CD4-positive, alpha-beta T cell treated with Interleukin-12 subunit alpha and Interleukin-12 subunit beta, for 1 hour (primary cell): ENCODE measurements around the gene CAMK2N1.

ENCODE experiments used
- DNase-seq: peaks from one replicate; pipeline ENCODE4 v3.0.0-alpha.2; 2020

The CAMK2N1 gene

DNA sequence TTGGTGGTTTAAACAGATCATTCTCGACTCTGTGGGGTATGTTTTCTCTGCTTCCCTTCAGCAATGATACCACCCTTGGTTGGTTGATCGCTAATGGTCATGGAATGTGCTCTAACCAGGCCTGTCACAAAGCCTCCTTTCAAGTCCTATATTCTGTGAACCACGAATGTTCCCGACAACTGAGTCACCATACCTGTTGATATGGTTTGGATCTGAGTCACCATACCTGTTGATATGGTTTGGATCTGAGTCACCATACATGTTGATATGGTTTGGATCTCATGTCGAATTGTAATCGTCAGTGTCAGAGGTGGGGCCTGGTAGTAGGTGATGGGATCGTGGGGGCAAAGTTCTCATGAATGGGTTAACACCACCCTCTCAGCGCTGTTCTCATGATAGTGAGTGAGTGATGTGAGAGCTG, 10.2 kb upstream of the CAMK2N1 start:
- no peak for DNase-seq

GRCh38 chr1:20495661-20496060, 9.7 kb upstream of the CAMK2N1 start:
- no peak for DNase-seq

GRCh38 chr1:20494609-20495311, 8.8 kb upstream of the CAMK2N1 start:
- no peak for DNase-seq

GRCh38 chr1:20493839-20494608, 8.0 kb upstream of the CAMK2N1 start:
- peak; percentile 81 for DNase-seq

GRCh38 chr1:20493309-20493708, 7.3 kb upstream of the CAMK2N1 start:
- no peak for DNase-seq

DNA sequence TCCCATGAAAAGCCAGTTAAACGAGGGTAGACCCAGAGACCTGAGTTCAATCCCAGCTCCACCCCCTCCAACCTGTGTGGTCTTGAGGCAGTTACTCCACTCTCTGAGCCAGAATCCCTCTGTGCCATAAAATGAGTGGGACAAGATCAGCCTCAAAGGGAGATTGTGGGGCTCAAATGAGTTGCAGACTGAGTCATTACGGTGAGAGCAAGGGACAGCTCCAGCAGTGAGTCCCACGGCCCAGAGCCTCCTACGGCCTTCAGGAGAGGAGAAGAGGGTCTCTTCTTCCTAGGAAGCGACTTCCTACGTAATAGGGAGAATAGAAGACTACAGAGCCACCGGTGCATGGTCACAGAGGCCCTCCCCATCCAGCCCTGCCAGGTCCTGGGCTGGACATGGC, 6.7 kb upstream of the CAMK2N1 start:
- DNase-seq: no peak

- DNase-seq: no peak
Measured at GRCh38 chr1:20491866-20492265, 5.9 kb upstream of the CAMK2N1 start.

GRCh38 chr1:20491178-20491577, 5.2 kb upstream of the CAMK2N1 start:
- no peak for DNase-seq

DNA sequence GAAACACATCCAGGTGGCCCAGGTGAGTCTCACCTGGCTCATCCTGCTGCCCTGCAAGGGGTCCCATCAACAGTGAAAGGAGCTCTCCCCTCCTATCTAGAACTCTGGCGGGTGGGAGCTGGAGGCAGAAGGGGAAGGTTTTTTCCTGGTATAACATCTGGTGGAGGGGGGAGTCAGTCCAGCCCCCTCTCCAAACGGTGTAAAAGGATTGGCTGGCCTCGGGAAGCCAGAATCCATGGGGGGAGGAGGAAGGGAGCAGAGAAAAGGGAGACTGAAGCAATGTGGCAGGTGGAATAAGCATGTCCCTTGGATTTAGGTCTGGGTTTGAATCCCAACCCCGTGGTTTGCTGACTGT, 1.2 kb upstream of the CAMK2N1 start:
- DNase-seq: no peak

DNA sequence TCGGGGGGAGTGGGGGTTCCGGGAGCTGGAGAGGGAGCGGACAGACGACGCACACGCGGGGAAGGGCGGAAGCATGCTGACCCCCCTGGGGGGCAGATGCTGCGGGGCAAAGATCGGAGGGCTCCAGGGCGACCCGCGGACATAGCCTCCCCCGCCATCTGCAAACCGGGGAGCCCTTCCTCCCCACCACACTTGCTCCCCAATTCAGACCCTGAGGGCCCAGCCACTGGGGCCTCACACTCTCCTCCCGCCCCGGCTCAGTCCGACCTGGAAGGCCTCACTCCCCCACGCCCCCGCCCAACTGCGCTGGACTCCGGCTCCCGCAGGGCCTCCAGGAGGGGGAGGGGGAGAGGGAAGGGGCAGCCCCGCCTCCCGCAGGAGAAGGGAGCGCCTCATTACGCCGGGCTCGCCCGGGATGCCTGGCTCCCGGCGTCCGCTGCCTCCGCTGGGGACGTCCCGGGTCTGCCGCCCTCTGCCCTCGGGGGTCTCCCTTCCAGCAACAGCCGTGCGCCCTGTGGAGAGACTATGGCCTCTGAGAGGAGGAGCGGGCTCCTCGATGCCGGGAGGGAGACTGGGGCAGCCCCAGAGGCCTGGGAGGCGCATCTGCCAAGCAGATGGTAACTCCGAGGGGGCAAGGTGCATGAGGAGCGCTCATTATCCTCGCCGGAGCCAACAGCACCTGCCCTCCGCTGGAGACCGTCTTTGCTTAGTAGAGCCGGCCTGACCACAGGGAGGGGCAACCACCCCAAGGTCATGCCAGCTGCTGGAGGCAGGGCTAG, 636 bp upstream of the CAMK2N1 start:
- DNase-seq: no peak

GRCh38 chr1:20484519-20485462, 1.2 kb downstream of the CAMK2N1 start:
- no peak for DNase-seq

DNA sequence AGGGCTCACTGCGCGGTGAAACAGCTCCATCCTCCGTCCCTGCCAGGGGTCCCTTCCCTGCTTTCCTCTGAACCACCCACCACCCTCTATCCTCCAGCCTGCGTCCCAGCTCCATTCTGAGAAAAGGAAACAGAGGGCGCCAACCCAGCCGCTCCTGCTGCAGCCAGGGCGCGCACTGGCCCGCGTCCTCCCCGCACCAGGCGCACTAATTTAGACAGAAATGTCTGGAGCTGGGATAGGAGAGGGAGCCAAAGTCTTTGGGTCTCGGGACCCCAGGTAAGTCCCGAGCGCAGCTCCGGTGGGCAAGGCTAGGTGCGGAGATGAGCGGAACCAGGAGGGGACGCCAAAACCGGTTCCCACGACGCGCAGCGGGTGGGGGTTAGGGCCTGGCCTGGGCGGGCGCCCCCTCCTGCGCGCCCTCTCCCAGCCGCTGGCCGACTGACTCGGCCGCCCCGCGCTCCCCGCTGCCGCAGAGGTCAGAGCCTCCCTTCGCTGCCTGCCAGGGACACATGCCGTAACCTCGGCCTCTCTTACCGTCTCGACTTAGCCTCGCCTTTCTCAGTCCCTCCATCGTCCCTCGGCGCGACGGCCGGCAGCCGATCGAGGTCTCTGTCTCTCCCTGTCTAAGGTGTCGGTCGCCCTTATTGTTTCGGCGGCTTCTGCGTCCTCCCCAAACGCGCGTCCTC, 2.0 kb downstream of the CAMK2N1 start:
- no peak for DNase-seq

DNA sequence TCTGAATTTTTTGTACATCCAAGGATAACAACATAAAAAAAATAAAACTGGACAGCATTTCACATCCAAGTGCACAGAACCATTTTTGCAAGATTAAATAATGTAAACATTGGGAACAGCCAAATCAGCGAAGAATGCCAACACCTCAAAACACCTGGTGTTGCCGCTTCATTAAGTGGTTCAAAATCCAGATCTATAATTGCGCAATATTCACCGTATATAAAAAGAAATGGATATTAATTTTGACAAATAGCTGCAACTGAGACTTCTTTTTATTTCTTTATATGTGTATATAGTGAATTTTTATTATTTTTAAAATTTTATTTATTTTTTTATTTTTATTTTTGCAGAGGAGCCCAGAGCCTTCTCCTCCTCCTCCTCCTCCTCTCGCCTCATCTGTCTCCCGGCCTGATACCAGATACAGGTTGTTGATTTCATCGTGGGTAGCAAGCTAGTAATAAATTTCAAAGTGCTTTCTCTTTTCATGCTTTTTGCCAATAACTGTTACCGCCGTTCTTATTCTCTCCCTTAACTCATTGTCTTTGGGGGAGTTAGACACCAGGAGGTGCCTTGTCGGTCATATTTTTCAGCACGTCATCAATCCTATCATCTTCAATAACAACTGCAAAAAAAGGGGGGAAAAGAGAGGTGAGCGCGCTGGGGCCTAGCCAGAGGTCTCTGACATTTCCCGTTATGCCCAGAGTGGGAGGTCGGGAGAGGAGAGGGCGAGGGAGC, 2.7 kb downstream of the CAMK2N1 start:
- DNase-seq: no peak

DNA sequence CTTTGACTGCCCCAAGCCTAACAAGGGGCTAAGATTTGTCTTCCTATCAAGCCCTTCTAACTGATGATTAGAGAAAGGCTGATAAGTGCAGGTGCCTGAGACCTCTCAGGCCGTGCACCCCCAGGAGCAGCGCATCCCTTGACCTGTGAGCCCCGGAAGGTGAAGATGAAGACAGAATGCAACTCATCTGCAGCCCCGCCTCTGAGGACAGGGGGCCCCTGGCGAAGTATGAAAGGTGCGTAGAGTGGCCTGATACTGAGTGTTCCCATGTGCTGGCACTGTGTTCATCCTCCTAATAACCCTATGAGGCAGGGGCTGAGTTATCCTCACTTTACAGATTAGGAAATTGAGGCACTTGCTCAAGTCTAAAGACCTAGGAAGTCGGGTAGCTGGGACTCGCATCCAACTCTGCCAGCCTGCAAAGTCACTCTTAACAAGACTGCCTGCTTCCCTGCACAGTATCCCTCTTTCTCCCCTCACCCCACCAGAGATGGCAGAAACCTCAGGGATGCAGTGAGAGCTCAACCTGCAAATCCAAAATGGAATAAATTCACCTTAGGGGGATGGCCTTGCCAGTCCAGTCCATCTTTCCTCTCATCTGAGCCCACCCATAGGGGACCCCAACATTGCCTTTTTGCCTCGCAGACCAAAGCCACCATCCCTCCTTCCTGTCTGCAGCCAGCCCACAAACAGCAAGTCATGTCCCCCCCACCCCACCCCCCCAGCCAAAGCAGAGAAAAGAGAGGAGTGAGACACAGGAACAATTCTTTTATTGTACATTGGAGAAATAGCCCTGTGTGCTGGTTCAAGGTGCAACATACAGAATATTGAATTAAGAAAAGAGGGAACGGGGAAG, 4.1 kb downstream of the CAMK2N1 start:
- no peak for DNase-seq

GRCh38 chr1:20480951-20481617, 4.9 kb downstream of the CAMK2N1 start:
- DNase-seq: no peak

- DNase-seq: no peak
Measured at GRCh38 chr1:20480243-20480944, 5.6 kb downstream of the CAMK2N1 start.

DNA sequence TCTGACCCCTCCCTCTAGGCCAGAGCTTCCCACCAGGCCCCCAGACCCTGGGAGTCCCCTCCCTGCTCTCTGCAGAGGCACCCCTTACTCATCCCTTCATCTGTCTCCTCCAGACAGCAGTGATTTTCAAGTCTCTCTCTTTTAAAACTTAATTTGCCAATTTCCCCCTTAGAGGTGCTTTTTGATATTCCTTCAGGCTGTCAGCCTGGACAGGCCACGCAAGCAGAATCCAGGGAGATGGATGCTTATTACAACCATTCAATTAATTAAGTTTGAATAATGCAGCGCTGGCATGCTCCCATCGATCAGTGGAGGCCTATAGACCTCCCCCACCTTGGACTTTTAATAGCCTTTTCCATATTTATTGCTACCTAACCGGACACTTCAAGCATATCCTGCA, 6.2 kb downstream of the CAMK2N1 start:
- DNase-seq: no peak

GRCh38 chr1:20478057-20478635, 7.9 kb downstream of the CAMK2N1 start:
- no peak for DNase-seq
